ENCODE measurements around the gene QRICH1.

GRCh38 chr3:48993834-48994233 is 100.0 kb downstream of the QRICH1 start:
- no peak for TF ChIP-seq CTCF (IDR thresholded peaks at IDR 0.05)
- TF ChIP-seq POLR2A (IDR thresholded peaks at IDR 0.05): no peak
